A673 (cell line): ENCODE results near the gene ARHGAP8.

Experiments used
- CTCF ChIP-seq: fragments of 300-800, 200-600 bp; sonication (generic); conservative IDR thresholded peaks from 2 replicates; pipeline ENCODE4 v1.5.1; 2017; ENCODE audit warnings: low read depth, mild to moderate bottlenecking, antibody characterized with exemption, low read length, moderate library complexity, mixed read lengths
- EZH2 ChIP-seq: fragments of 200-600 bp; sonication (generic); IDR thresholded peaks from 2 replicates; pipeline ENCODE4 v1.6.1; 2017; ENCODE audit warnings: borderline replicate concordance, low read depth, mild to moderate bottlenecking, mixed read lengths, antibody characterized with exemption, low read length; ENCODE audit not compliant: poor library complexity, severe bottlenecking

- TF ChIP-seq EZH2 = no peak
- no peak for TF ChIP-seq CTCF
Observed at GRCh38 chr22:44764974-44765373, 12.6 kb downstream of the ARHGAP8 start.
